Neural progenitor cell (in vitro differentiated cells): Measurements from ENCODE around the gene SLC20A1. TPM values are rescaled to one million over a fixed set of nuclear protein-coding genes. Genes with fewer than 3 reads are reported as not detected.
A peak's percentile ranks its signal among the peaks of the same experiment; 100 is the strongest.

Experiments used
- DNase-seq: peaks from one replicate; pipeline ENCODE4 v3.0.0-alpha.2; 2016; ENCODE audit warnings: low spot score
- H2AFZ ChIP-seq: fragments of 200-600 bp; sonication (generic); replicated peaks from 2 replicates; pipeline ENCODE4 v1.6.1; 2016; ENCODE audit warnings: antibody characterized with exemption
- H3F3A ChIP-seq: fragments of 200-600 bp; sonication (generic); 2 replicates; pipeline ENCODE4 v1.6.1; 2016; ENCODE audit warnings: antibody characterized with exemption, low read depth
- H3K27ac ChIP-seq: fragments of 200-600 bp; sonication (generic); 2 replicates; pipeline ENCODE4 v1.5.1; 2016; ENCODE audit warnings: mild to moderate bottlenecking
- H3K27me3 ChIP-seq: fragments of 200-600 bp; sonication (generic); 2 replicates; pipeline ENCODE4 v1.6.1; 2016; ENCODE audit warnings: mild to moderate bottlenecking, moderate library complexity
- H3K36me3 ChIP-seq: fragments of 200-600 bp; sonication (generic); 2 replicates; pipeline ENCODE4 v1.5.1; 2016
- H3K4me1 ChIP-seq: fragments of 200-600 bp; sonication (generic); 2 replicates; pipeline ENCODE4 v1.6.1; 2016; ENCODE audit warnings: mixed run types
- H3K4me2 ChIP-seq: fragments of 200-600 bp; sonication (generic); 2 replicates; pipeline ENCODE4 v1.6.1; 2016
- H3K4me3 ChIP-seq: fragments of 200-600 bp; sonication (generic); 2 replicates; pipeline ENCODE4 v1.5.1; 2016
- H3K79me2 ChIP-seq: fragments of 200-600 bp; sonication (generic); 2 replicates; pipeline ENCODE4 v1.6.1; 2016; ENCODE audit warnings: low read depth
- H3K9ac ChIP-seq: fragments of 200-600 bp; sonication (generic); 2 replicates; pipeline ENCODE4 v1.6.1; 2016
- H3K9me3 ChIP-seq: fragments of 200-600 bp; sonication (generic); 2 replicates; pipeline ENCODE4 v1.5.1; 2016; ENCODE audit warnings: low read depth
- H4K20me1 ChIP-seq: fragments of 200-600 bp; sonication (generic); 2 replicates; pipeline ENCODE4 v1.6.1; 2016; ENCODE audit warnings: low read depth
- H3K27ac Mint-ChIP-seq: 3 replicates; pipeline ENCODE4 v1.8.0; 2021; ENCODE audit warnings: mixed read lengths
- H3K27me3 Mint-ChIP-seq: 2 replicates; pipeline ENCODE4 v1.8.0; 2022; ENCODE audit warnings: low read depth, mild to moderate bottlenecking, inconsistent platforms, moderate library complexity, mixed read lengths; ENCODE audit not compliant: insufficient read depth
- H3K36me3 Mint-ChIP-seq: 3 replicates; pipeline ENCODE4 v1.8.0; 2021; ENCODE audit warnings: mixed read lengths
- H3K4me1 Mint-ChIP-seq: 3 replicates; pipeline ENCODE4 v1.8.0; 2021; ENCODE audit warnings: mixed read lengths
- H3K4me3 Mint-ChIP-seq: 3 replicates; pipeline ENCODE4 v1.8.0; 2021; ENCODE audit warnings: mild to moderate bottlenecking, moderate library complexity, mixed read lengths
- H3K9me3 Mint-ChIP-seq: 3 replicates; pipeline ENCODE4 v1.8.0; 2020; ENCODE audit warnings: mixed read lengths
- EZH2 ChIP-seq: fragments of 200-600 bp; sonication (generic); IDR thresholded peaks from 2 replicates; pipeline ENCODE4 v1.6.1; 2017; ENCODE audit warnings: antibody characterized with exemption, mild to moderate bottlenecking, moderate library complexity
- EZH2phosphoT487 ChIP-seq: fragments of 200-600 bp; sonication (generic); IDR thresholded peaks from 2 replicates; pipeline ENCODE4 v1.6.1; 2017; ENCODE audit warnings: antibody characterized with exemption
- total RNA-seq: library from RNA; depleted of rRNA; stranded (reverse); fragments of >200 nt; gene quantifications from 2 replicates; pipeline ENCODE4 v1.2.3, GENCODE V29; 2015; ENCODE audit warnings: low replicate concordance
- TF ChIP-seq, protein P1 (sequence below): fragments of 200-600 bp; sonication (generic); IDR thresholded peaks from 2 replicates; pipeline ENCODE4 v1.5.1; 2017; ENCODE audit warnings: antibody characterized with exemption, mild to moderate bottlenecking

SLC20A1 gene
- total RNA-seq, 1 donor from 2014 or later: 61.1 TPM

DNA sequence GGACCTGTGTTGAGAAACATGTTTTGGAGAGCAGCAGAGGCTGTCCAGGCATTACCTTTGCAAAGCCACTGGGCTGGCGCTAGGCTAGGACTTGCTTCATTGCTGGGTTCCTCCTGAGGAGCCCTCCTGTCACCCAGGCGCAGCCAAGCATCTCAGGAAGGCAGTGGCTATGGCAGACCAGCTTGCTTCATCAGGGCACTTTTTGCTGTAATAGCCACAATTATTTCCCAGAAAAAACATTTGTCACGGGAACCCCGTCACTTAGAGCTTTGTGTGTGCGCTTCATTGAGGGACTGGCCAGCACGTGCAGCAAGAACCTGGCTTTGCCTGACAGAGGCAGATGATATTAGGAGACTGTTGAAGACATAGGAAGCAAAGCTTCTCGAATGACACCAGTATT, 36.4 kb downstream of the SLC20A1 start:
- TF ChIP-seq EZH2: no peak
- TF ChIP-seq EZH2phosphoT487: no peak
- TF ChIP-seq, protein P1, sequence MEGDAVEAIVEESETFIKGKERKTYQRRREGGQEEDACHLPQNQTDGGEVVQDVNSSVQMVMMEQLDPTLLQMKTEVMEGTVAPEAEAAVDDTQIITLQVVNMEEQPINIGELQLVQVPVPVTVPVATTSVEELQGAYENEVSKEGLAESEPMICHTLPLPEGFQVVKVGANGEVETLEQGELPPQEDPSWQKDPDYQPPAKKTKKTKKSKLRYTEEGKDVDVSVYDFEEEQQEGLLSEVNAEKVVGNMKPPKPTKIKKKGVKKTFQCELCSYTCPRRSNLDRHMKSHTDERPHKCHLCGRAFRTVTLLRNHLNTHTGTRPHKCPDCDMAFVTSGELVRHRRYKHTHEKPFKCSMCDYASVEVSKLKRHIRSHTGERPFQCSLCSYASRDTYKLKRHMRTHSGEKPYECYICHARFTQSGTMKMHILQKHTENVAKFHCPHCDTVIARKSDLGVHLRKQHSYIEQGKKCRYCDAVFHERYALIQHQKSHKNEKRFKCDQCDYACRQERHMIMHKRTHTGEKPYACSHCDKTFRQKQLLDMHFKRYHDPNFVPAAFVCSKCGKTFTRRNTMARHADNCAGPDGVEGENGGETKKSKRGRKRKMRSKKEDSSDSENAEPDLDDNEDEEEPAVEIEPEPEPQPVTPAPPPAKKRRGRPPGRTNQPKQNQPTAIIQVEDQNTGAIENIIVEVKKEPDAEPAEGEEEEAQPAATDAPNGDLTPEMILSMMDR: no peak
- H3K36me3 Mint-ChIP-seq: no peaks in the 10 kb centered on the region
- H2AFZ ChIP-seq: no peak overlapping the region

DNA sequence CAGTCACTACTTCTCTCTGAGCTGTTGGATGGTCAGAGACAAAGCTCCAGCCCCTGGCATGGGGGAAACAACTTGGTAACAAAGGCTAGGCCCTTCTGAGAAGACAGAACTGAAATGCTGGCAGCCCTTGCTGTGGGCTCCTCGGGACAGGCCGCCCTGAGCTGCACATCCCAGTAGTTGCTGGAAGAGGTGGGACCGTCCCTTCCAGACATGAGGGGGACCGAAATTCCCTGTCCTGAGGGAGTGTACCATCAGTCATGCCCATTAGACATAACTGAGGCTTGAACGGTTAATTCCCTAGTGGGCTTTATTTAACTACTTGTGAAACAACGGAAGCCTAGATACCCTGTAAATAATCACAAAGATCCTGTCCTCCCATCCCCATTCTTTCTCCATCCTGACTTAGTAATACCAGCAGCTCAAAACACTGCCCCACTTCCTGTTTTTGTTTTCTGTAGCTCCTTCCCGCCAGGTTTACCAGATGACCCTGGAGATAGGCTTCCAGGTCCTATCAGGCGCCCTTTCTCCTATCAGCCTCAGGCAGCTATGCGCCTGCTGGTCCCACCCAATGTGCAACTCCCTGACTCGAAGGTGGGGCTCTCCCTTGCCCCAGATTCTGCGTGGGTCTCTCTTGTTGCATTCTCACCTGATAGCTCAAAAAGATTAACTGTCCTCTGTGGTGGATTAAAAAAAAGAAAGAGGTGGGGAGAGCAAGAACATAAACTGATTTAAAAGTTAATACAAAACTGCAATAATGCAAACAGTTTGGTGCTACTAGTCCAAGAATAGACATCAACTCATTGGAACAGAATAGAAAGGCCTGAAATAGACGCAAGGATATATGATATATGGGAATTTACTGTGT, 38.0 kb downstream of the SLC20A1 start:
- Histone ChIP-seq H3K4me2 (no peak overlapping the region), H3K79me2 (no peaks in the 10 kb centered on the region), H3K4me1 (no peaks in the 10 kb centered on the region), H3K9me3 (no peaks in the 10 kb centered on the region), H3K36me3 (no peaks in the 10 kb centered on the region), H3K9ac (no peak overlapping the region), H2AFZ (peak overlapping the region; percentile 47), H3F3A (no peaks in the 10 kb centered on the region), H4K20me1 (no peaks in the 10 kb centered on the region), H3K27ac (no peak overlapping the region), H3K27me3 (no peaks in the 10 kb centered on the region), H3K4me3 (no peak overlapping the region)
- no peak for DNase-seq
- Mint-ChIP-seq H3K9me3 (no peaks in the 10 kb centered on the region), H3K27ac (no peak overlapping the region), H3K36me3 (no peaks in the 10 kb centered on the region), H3K27me3 (peaks cover 2% of the 10 kb centered on the region), H3K4me3 (no peak overlapping the region), H3K4me1 (peaks cover 7% of the 10 kb centered on the region)
- no peak for TF ChIP-seq EZH2phosphoT487
- TF ChIP-seq, protein P1: no peak
- no peak for TF ChIP-seq EZH2

More for the DNA sequence above, 36.4 kb downstream of the SLC20A1 start:
- no peaks in the 10 kb centered on the region for H3F3A ChIP-seq
- H3K27me3 Mint-ChIP-seq: peaks cover 2% of the 10 kb centered on the region
- H3K27me3 ChIP-seq: no peaks in the 10 kb centered on the region
- no peak overlapping the region for H3K4me2 ChIP-seq
- H3K4me3 Mint-ChIP-seq: no peak overlapping the region
- no peak overlapping the region for H3K27ac ChIP-seq
- no peaks in the 10 kb centered on the region for H3K4me1 ChIP-seq
- DNase-seq: no peak
- no peak overlapping the region for H3K27ac Mint-ChIP-seq
- H3K4me1 Mint-ChIP-seq: peaks cover 5% of the 10 kb centered on the region
- H3K9me3 ChIP-seq: no peaks in the 10 kb centered on the region
- no peaks in the 10 kb centered on the region for H3K9me3 Mint-ChIP-seq
- no peaks in the 10 kb centered on the region for H3K79me2 ChIP-seq
- no peak overlapping the region for H3K4me3 ChIP-seq
- H3K36me3 ChIP-seq: no peaks in the 10 kb centered on the region
- no peaks in the 10 kb centered on the region for H4K20me1 ChIP-seq
- no peak overlapping the region for H3K9ac ChIP-seq

DNA sequence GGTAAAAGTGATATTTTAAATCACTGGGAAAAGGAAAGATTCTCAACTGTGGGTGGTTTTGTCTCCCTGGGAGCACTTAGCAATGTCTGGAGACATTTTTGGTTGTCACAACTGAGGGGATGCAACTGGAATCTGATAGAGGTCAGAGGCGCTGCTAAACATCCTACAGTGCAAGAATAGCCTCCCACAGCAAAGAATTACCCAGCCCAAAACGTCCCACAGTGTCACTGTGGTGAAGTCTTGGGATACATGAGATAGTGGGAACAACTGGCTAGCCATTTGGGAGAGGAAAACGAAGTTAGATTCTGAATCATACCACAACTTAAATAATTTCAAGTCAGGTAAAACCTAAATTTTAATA, 38.7 kb downstream of the SLC20A1 start:
- DNase-seq: no peak
- H3K27me3 ChIP-seq: no peaks in the 10 kb centered on the region
- H3K4me1 ChIP-seq: no peaks in the 10 kb centered on the region
- Mint-ChIP-seq H3K27me3 (peaks cover 2% of the 10 kb centered on the region), H3K36me3 (no peaks in the 10 kb centered on the region), H3K27ac (no peak overlapping the region), H3K4me3 (no peak overlapping the region), H3K4me1 (peaks cover 7% of the 10 kb centered on the region), H3K9me3 (no peaks in the 10 kb centered on the region)
- no peaks in the 10 kb centered on the region for H3K36me3 ChIP-seq
- no peak overlapping the region for H3K4me2 ChIP-seq
- no peak overlapping the region for H3K9ac ChIP-seq
- H3F3A ChIP-seq: no peaks in the 10 kb centered on the region
- H2AFZ ChIP-seq: no peak overlapping the region
- no peaks in the 10 kb centered on the region for H4K20me1 ChIP-seq
- no peaks in the 10 kb centered on the region for H3K9me3 ChIP-seq
- H3K79me2 ChIP-seq: no peaks in the 10 kb centered on the region
- no peak overlapping the region for H3K4me3 ChIP-seq
- TF ChIP-seq, protein P1: no peak
- H3K27ac ChIP-seq: no peak overlapping the region
